GM12878 (cell line): Measurements from ENCODE around the gene ALKBH2. TPM values are rescaled to one million over a fixed set of nuclear protein-coding genes. Genes with fewer than 3 reads are reported as not detected.

ENCODE experiments used
- ATAC-seq: fragments of 200-7000 bp; cut with Tn5 transposase; 3 replicates; pipeline ENCODE4 v1.9.1; 2020; ENCODE audit warnings: mild to moderate bottlenecking, moderate library complexity
- BruUV-seq: library from RNA; stranded (reverse); fragments of 400-500 nt; replicated peaks from 2 replicates; lab custom pipeline; 2021; lab: Mats Ljungman, UMichigan
- CTCF ChIA-PET: fragments of 300-600 bp; sonication (Branson Sonifier 250); formaldehyde crosslinking; extraction: SDS; loops from one replicate; lab custom pipeline; 2021; ENCODE audit warnings: inconsistent platforms; lab: Yijun Ruan, JAX
- POLR2A ChIA-PET: fragments of 350-600 bp; formaldehyde crosslinking; extraction: SDS; loops from one replicate; lab custom pipeline; 2021; ENCODE audit warnings: inconsistent platforms; lab: Charles Lee
- RAD21 ChIA-PET: fragments of 300-600 bp; sonication (Branson Sonifier 250); formaldehyde crosslinking; loops from one replicate; lab custom pipeline; 2023; ENCODE audit warnings: antibody characterized with exemption; ENCODE audit not compliant: unreplicated experiment; lab: Charles Lee
- SMC1A ChIA-PET: fragments of 300-600 bp; sonication (Branson Sonifier 250); formaldehyde crosslinking; loops from one replicate; lab custom pipeline; 2023; ENCODE audit not compliant: unreplicated experiment, uncharacterized antibody; lab: Charles Lee
- DNase-seq: peaks from one replicate; pipeline ENCODE4 v3.0.0-alpha.2; 2011; ENCODE audit warnings: low read depth, low spot score
- FAIRE-seq: peaks from 3 replicates; lab custom pipeline; 2011; peaks lifted over from hg19 to GRCh38; lab: Jason Lieb, UNC
- H2AFZ ChIP-seq: 2 replicates; pipeline ENCODE4 v1.6.0; 2011; ENCODE audit warnings: low read depth, low read length, control low read depth; ENCODE audit not compliant: control insufficient read depth
- H3K27ac ChIP-seq: 2 replicates; pipeline ENCODE4 v1.5.1; 2011; ENCODE audit warnings: control low read depth; ENCODE audit not compliant: control insufficient read depth, insufficient read depth
- H3K27me3 ChIP-seq, 2 experiments: replicated peaks in 1 of 2; 2 replicates each; pipeline versions ENCODE4 v1.6.0 to v1.6.1; 2011; ENCODE audit warnings: low read length in 1 of 2; ENCODE audit not compliant: control insufficient read depth in 2 of 2, insufficient read depth in 2 of 2
- H3K36me3 ChIP-seq, 2 experiments: 2 replicates each; pipeline ENCODE4 v1.5.1; 2011; ENCODE audit warnings: low read length in 1 of 2; ENCODE audit not compliant: control insufficient read depth in 2 of 2, insufficient read depth in 2 of 2
- H3K4me1 ChIP-seq: 2 replicates; pipeline ENCODE4 v1.6.1; 2011; ENCODE audit warnings: mild to moderate bottlenecking, low read length, moderate library complexity, mixed read lengths; ENCODE audit not compliant: control insufficient read depth, insufficient read depth
- H3K4me2 ChIP-seq: 2 replicates; pipeline ENCODE4 v1.6.0; 2011; ENCODE audit warnings: control low read depth; ENCODE audit not compliant: control insufficient read depth, insufficient read depth
- H3K4me3 ChIP-seq: fragments of 200-600 bp; sonication (generic); 2 replicates; pipeline ENCODE4 v1.5.1; 2016
- H3K79me2 ChIP-seq: 2 replicates; pipeline ENCODE4 v1.6.0; 2011; ENCODE audit warnings: low read length; ENCODE audit not compliant: control insufficient read depth, insufficient read depth
- H3K9ac ChIP-seq: 2 replicates; pipeline ENCODE4 v1.8.0; 2011; ENCODE audit warnings: low read length, control low read depth, mixed read lengths; ENCODE audit not compliant: control insufficient read depth, insufficient read depth
- H3K9me3 ChIP-seq: replicated peaks from 3 replicates; pipeline ENCODE4 v1.5.1; 2011; ENCODE audit warnings: mild to moderate bottlenecking, low read length; ENCODE audit not compliant: control insufficient read depth, insufficient read depth
- H4K20me1 ChIP-seq: 2 replicates; pipeline ENCODE4 v1.6.0; 2011; ENCODE audit not compliant: control insufficient read depth, insufficient read depth
- CHD1 ChIP-seq: IDR thresholded peaks from 2 replicates; pipeline ENCODE4 v1.6.1; 2012; ENCODE audit warnings: low read depth, low read length, improper control_type of control experiment
- FOXM1 ChIP-seq: IDR thresholded peaks from 2 replicates; pipeline ENCODE4 v1.6.1; 2012; ENCODE audit warnings: low read depth, mild to moderate bottlenecking, inconsistent platforms, low read length, moderate library complexity
- MYB ChIP-seq: fragments of 150-350 bp; IDR thresholded peaks from 2 replicates; pipeline ENCODE4 v1.6.1; 2014; ENCODE audit warnings: mild to moderate bottlenecking, low read depth, low read length, borderline replicate concordance
- NR2C1 ChIP-seq: fragments of 450-650 bp; IDR thresholded peaks from 2 replicates; pipeline ENCODE4 v1.6.1; 2017; ENCODE audit warnings: antibody characterized with exemption, mild to moderate bottlenecking, moderate library complexity
- POLR2AphosphoS5 ChIP-seq: IDR thresholded peaks from 2 replicates; pipeline ENCODE4 v1.6.1; 2011; ENCODE audit warnings: mild to moderate bottlenecking, low read length, inconsistent platforms
- RB1 ChIP-seq: fragments of 450-650 bp; formaldehyde crosslinking; IDR thresholded peaks from 2 replicates; pipeline ENCODE4 v1.6.1; 2017; ENCODE audit warnings: mild to moderate bottlenecking, borderline replicate concordance
- RELA ChIP-seq: fragments of 450-650 bp; IDR thresholded peaks from 2 replicates; pipeline ENCODE4 v1.8.0; 2014; ENCODE audit warnings: borderline replicate concordance; ENCODE audit not compliant: partially characterized antibody
- RUNX3 ChIP-seq: IDR thresholded peaks from 2 replicates; pipeline ENCODE4 v1.6.1; 2012; ENCODE audit warnings: low read length, inconsistent platforms
- SUPT20H ChIP-seq: IDR thresholded peaks from 2 replicates; pipeline ENCODE4 v1.6.1; 2011; ENCODE audit warnings: low read depth, mild to moderate bottlenecking, low read length, moderate library complexity, borderline replicate concordance; ENCODE audit not compliant: control insufficient read depth
- TAF1 ChIP-seq: IDR thresholded peaks from 2 replicates; pipeline ENCODE4 v1.6.1; 2011; ENCODE audit warnings: mild to moderate bottlenecking, low read depth, low read length, borderline replicate concordance
- TBL1XR1 ChIP-seq: IDR thresholded peaks from 2 replicates; pipeline ENCODE4 v1.6.1; 2012; ENCODE audit warnings: low read depth, low read length, improper control_type of control experiment
- TCF7 ChIP-seq: IDR thresholded peaks from 2 replicates; pipeline ENCODE4 v1.6.1; 2014; ENCODE audit warnings: antibody characterized with exemption, borderline replicate concordance
- ZNF24 ChIP-seq: fragments of 450-650 bp; IDR thresholded peaks from 2 replicates; pipeline ENCODE4 v1.6.1; 2017; ENCODE audit warnings: antibody characterized with exemption, mild to moderate bottlenecking
- ZNF687 ChIP-seq: fragments of 450-650 bp; IDR thresholded peaks from 2 replicates; pipeline ENCODE4 v1.6.1; 2017; ENCODE audit warnings: mild to moderate bottlenecking, moderate library complexity
- WGBS: methylation state at CpG from one replicate; pipeline ENCODE4 v1.1.6; 2016; ENCODE audit warnings: low lambda C conversion rate; ENCODE audit not compliant: insufficient replicate concordance, insufficient coverage; ENCODE audit errors: missing lambda C conversion rate; 5-methylcytosine and 5-hydroxymethylcytosine counted together
- in situ Hi-C: fragments of 300-500 bp; cut with MboI; formaldehyde crosslinking; loops from 9 replicates; pipeline ENCODE4 v1.14.3; 2018; ENCODE audit warnings: mixed read lengths
- intact Hi-C: fragments of 100-400 bp; cut with micrococcal nuclease; formaldehyde crosslinking; loops from one replicate; pipeline ENCODE4 v1.14.2; 2022; ENCODE audit not compliant: unreplicated experiment
- polyA plus RNA-seq, 11 experiments: library from polyadenylated mRNA; depleted of rRNA in 4 of 11; unstranded in 6 of 11; stranded (reverse) in 5 of 11; fragments of >200 nt; fragmentation: Nextera tagmentation in 4 of 11; fragmentation: Illumina TruSeq in 1 of 11; extraction: Ambion mirVana in 4 of 11; extraction: Trizol in 1 of 11; gene quantifications; 1 replicate in 1 of 11; 2 replicates in 10 of 11; pipeline versions ENCODE4 v1.2.1 to v1.2.3, GENCODE V29; 2011 to 2016; ENCODE audit warnings: inconsistent platforms in 2 of 11, missing spikeins in 2 of 11, low read depth in 1 of 11
- total RNA-seq, 4 experiments: library from RNA; depleted of rRNA in 3 of 4; stranded (reverse); fragments of >200 nt in 3 of 4; fragmentation: Illumina TruSeq in 1 of 4; extraction: Trizol in 1 of 4; gene quantifications; 2 replicates each; pipeline versions ENCODE4 v1.2.1 to v1.2.3, GENCODE V29; 2013 to 2021

Gene ALKBH2
- total and polyA plus RNA-seq, 10 of the 15 experiments (the other 5 are each of a cell fraction or from before 2014, with no cell fraction given): 5.6 to 40.3 (median 31.2) TPM

GRCh38 chr12:109115758-109116610 is 22.7 kb upstream of the ALKBH2 start, which contains the start of gene ACACB:
ACACB (plus strand) TSS chr12:109116587; CDS start chr12:109139406, 22,819 bp downstream.
- ChIA-PET CTCF (no interaction called here), SMC1A (no interaction called here), POLR2A (no interaction called here), RAD21 (no interaction called here)
- H3K27ac ChIP-seq: no peak within 1 kb of the TSS
- H3K27me3 ChIP-seq: no peaks in the 10 kb centered on the region
- no peak for FAIRE-seq
- H3K4me2 ChIP-seq: no peak within 1 kb of the TSS
- no TSS peak for BruUV-seq
- H3K4me3 ChIP-seq: no peak within 1 kb of the TSS
- no peak for DNase-seq
- TF ChIP-seq TBL1XR1 (no peak), RUNX3 (no peak), RB1 (no peak), NR2C1 (no peak)
- H3K9me3 ChIP-seq: no peaks in the 10 kb centered on the region
- intact Hi-C loops (no loop called here), in situ Hi-C loops (no loop called here)
- ATAC-seq: no peak
- 61% methylated on average over 14 of the region's 14 CpGs for WGBS
- H3K4me1 ChIP-seq: no peaks in the 10 kb centered on the region
- no peaks in the 10 kb centered on the region for H3K79me2 ChIP-seq
- H3K36me3 ChIP-seq: peaks cover 0 to 2% of the 10 kb centered on the region in 2 experiments; a peak in 1 of 4 replicates
- no peak within 1 kb of the TSS for H2AFZ ChIP-seq
- H3K9ac ChIP-seq: no peak within 1 kb of the TSS
- H4K20me1 ChIP-seq: no peaks in the 10 kb centered on the region

GRCh38 chr12:109115404-109115757 is 22.1 kb upstream of the ALKBH2 start:
- WGBS: 73% methylated on average over 3 of the region's 3 CpGs
- Histone ChIP-seq H3K36me3 (peaks cover 0 to 4% of the 10 kb centered on the region in 2 experiments; a peak in 1 of 4 replicates), H3K9me3 (no peaks in the 10 kb centered on the region), H3K27ac (no peak overlapping the region), H3K4me1 (no peaks in the 10 kb centered on the region), H4K20me1 (no peaks in the 10 kb centered on the region), H2AFZ (no peak overlapping the region), H3K79me2 (no peaks in the 10 kb centered on the region), H3K9ac (no peak overlapping the region), H3K27me3 (no peaks in the 10 kb centered on the region), H3K4me3 (no peak overlapping the region), H3K4me2 (no peak overlapping the region)
- intact Hi-C loops: no loop called here
- in situ Hi-C loops: no loop called here
- no TSS peak for BruUV-seq
- ChIA-PET CTCF (interaction anchor here (0.7 kb wide), 1 partner anchor 45 kb away, joined by 3 read pairs; no protein-coding TSS in a partner anchor), SMC1A (no interaction called here), POLR2A (no interaction called here), RAD21 (no interaction called here)
- ATAC-seq: no peak
- DNase-seq: no peak
- FAIRE-seq: no peak
- TF ChIP-seq POLR2AphosphoS5: no peak
- no peak for TF ChIP-seq CHD1
- no peak for TF ChIP-seq MYB
- no peak for TF ChIP-seq TCF7
- TF ChIP-seq ZNF24: no peak
- no peak for TF ChIP-seq RELA
- no peak for TF ChIP-seq TAF1
- TF ChIP-seq ZNF687: no peak
- no peak for TF ChIP-seq FOXM1
- TF ChIP-seq TBL1XR1: no peak
- TF ChIP-seq SUPT20H: no peak
